Hippocampal formation (tissue), 2 donors: Measurements from ENCODE around the gene ATP13A1.

Source experiments
- DNase-seq, 2 donors: peaks; one replicate each; lab custom pipeline; 2025; lab: John Stamatoyannopoulos, UW

ATP13A1 gene

DNA sequence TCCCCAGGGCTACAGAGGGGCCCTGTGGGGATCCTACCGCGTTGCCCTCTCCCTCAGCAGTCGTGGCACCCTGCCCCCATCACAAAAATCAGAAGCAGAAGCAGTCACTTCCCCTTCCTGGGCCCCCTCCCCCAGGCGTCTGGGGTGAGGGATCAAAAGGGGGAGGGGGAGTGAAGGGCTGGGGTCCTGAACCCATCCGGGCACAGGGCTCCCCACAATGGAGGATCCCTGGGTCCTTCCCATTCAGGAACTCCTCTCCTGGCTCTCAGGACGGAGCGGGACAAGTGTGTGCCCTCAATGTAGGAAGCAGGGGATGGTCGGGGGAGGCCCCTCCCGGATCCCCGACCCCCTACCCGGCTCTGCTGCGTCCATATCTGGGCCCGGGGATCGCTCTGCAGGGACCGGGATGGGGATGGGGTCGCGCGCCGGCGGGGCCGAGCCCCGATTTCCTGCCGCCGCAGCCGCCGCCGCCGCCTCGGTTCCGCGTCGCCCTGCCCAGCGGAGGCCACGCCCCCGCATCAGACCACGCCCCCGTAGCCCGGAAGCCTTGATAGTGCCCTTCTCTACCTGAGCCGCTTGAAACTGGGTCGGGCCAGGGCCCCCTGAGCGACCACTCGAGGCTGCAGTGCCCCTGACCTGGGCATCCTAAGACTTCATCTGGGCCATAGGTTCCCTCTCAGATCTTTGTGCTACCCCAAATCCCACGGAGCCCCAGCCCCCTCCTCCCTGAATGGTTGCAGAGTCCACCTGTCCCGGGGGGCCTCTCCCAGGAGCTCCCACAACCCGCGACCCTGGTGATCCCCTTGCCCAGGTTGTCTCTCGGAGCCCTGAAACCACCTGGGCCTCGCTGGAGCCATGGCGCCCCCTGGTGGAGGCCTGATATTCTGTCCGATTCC lies 20.1 kb downstream of the ATP13A1 start, which contains the start of gene GMIP:
GMIP (minus strand) TSS at position 500 of the 896 bp plus-strand sequence; CDS start at position 372, 128 bp downstream.
- peak in 1 of 2 donors; percentile 60 for DNase-seq

DNA sequence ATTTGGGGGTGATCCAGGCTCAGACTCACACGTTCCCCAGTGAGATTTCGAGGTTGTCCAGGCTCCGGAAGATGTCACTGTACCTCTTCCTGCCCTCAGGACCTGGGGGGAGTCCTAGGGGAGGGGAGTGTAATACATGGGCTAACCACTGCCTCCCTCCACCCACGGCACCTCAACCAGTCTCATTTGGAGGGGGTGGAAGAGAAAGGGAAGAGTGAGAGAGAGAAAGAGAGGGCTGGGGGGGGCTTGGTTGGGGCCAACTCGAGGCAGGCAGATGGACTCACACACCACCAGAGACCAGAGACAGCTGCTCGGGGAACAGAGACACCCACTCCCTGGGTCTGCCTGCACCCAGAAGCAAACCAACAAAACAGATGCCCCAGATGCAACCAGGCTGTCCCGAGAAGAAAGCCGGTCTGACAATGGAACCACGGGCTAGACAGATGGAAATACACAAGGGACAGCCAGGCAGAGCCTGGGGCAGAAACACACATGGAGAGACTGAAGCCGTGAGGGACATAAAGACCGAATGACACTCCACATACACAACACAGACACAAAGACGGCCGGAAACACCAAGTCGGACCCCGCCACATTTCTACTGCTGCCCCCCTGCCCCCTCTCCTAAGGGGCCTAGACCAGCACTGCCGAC lies 20.8 kb downstream of the ATP13A1 start:
- no peak for DNase-seq

DNA sequence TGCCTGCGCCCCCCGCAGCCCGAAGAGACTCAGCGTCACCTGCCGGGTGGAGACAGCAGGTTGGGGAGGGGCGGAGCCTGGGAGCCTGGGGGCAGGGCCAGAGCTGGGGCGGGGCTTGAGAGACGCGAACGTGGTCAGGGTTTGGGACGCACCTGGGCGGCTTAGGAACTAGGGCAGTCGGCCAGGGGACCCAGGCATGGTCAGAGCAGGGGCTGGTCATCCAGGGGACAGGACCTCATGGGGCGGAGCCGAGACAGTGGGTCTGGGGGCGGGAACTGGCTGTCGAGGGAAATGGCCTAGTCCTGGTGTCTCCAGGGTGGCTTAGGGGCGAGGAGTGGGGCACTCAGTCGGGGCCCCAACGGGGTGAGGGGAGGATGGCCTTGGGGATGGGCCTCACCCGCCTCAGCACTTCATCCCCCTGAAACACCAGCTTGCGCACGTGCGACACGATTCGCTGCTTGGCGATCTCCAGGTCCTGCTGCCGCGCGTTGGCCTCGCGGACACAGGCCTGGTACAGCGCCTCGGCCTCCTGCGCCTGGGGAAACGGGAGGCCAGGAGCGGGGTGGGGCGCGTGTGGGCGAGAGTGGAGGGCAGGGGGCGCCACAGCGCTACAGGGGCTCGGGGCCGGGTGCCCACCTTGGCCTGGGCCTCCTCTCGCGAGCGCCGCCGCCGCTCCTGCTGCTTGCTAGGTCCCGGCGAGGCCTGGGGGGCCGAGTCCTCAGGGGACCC lies 25.8 kb downstream of the ATP13A1 start:
- no peak for DNase-seq

DNA sequence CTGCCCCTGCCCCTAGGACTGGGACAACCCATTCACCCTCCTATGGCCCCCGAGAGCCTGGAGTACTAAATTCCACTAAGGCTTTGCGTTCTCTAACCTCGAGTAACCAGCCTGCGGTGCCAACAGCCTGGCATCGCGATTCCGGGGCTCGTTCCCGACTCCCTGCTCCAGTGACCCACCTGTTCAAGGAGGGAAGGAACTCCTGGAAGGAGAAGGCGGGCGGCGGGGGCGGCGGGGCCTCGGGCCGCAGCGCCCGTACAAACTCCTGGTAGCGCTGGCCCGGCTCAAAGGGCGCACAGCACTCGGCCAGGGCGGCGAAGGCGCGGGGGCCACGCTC lies 26.3 kb downstream of the ATP13A1 start:
- DNase-seq, result no peak

DNA sequence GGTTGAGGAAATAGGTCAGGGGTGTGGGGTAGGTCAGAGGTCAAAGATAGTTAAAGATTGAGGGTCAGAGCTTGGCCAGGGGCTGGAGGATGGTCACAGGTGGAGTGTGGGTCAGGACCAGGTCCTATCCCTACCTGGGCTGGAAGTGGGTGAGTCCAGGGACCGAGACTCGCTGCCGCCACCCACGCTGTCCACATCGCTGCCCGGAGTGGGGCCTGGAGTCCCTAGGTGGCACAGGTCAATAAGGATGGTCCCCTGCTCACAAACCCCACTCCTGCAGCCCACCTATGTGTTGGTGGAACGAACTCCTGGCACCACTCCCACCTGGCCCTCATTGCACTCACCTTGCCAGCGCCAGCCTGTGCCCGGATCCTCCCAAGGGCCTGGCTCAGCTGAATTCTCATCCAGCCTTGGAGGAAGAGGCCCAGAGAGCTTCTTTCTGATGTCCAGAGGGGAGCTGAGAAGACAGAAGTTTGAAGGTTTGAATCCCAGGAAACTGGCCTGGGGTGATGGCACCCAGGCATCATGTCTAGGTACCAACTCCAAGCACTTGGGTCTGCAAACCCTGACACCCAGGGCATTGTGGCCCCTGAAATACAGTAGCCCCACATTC lies 26.8 kb downstream of the ATP13A1 start:
- no peak for DNase-seq

DNA sequence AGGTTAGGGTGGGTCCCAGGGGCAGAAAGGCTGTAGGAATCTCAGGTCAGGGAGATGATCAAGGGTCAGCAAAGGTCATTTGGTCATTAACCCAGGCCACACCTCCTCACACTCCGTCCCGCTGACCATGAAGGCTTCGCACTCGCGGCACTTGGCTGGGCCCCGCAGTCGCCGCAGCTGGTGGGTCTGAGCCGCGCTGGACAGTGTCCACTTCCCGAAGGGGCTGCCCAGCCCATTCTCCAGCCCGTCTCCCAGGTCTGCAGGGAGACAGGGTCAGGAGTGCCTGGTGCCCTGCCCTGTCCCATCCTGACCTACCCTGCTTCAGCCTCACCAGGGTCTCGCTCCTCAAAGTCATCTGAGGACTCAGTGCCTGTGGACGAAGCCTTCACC lies 28.2 kb downstream of the ATP13A1 start:
- no peak for DNase-seq

DNA sequence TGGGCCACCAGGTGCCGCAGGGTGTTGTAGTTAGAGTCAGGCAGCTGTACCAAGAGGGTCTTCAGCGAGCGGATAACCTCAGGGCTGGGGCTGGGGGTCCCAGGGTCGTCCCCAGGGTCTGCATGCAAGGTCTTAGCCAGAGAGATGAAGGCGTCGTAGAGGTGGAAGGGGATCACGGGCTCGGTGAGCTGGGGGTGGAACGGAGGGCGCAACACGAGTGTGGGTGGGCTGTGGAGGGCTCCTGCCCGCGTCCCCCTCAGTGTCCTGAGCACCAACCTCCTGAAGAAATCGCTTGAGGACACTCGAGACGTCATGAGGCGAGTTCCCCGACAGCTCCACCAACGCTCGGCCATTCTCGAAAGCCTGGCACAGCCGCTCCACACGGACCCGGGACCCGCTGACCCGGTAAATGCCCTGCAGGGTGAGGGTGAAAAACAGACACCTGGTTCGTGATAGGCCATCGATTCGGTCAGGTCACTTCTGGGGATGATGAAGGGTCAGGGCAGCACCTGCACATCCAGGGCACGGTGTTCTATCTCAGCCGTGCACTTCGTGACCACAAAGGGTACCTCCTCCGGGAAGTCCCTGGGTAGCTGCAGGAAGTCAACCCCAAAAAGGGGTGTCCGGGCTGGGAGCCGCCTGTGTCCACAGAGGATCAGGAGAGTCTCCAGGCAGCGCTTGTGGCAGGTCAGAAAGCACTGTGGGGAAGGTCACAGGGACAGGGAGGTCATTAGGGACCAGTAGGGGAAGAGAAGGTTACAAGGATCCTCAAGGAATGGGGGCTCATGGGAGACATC lies 28.8 kb downstream of the ATP13A1 start:
- no peak for DNase-seq

DNA sequence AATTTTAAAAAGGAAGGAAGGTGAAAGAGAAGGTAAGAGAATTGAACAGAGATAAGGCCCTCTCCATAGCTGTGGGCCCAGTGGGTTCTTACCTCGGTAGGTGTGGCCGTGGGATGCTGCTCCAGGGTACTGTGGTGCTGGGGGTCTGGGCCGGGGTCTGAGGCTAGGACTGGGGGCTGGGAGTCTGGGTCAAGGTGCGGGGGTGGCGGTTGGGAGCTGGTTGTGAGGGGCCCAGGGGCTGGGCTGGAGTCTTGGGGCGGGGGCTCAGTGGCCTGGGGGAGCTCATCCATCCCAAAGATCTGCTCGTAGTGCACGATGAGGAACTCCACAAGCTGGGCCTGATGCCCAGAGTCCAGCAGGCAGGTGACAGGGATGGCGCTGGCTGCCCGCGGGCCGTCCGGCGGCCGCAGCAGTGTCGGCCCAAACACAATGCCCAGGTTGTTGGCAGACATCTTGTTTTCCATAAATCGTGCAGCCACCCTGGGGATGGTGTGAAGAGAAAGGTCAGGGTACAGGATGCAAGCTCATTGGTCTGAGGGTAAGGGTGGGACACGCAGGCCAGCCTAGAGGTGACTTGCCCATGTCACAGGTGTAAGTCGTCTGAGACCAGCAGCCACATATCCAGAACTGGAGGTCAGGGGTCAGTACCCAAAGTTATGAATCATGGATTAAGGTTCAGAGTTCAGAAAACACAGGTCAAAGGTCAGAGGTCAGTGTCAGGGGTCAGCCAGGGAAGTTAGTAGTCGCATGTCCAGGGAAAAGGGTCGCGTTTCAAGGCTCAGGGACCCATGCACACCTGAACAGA lies 29.6 kb downstream of the ATP13A1 start:
- DNase-seq, result no peak

DNA sequence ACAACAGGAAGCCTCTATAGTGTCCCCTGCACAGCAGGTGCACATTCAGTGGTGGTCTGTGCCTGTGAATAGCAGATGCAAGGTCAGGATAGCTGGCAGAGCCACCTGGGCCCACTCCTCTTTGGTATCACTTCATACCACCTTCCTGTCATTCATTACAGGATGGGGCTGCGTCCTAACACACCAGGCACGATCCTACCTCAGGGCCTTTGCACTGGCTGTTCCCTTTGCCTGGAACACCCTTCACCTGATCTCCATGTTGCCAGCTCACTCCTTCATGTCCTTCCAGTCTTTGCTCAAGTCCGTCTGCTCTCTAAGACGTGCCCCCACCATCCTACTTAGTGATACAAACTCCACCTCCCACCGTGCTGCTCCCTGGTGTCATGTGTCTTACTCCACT lies 30.8 kb downstream of the ATP13A1 start:
- DNase-seq, result no peak

DNA sequence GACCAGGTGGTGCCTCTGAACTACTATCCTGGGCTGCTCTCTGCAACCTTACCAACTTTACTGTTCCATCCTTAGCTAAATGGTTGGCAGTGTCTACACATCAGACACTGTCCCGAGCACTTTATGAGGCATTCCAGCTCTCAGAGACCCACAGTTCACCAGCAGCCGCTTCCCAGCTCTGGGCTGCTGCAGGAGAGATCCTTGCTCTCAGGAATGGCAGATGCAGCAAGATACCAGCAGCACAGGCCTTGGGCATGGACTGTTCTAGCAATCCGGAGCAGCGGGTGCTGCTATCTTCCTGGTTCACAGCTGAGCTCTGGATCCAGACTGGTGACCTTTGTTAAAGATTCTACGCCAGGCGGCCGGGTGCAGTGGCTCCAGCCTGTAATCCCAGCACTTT lies 32.1 kb downstream of the ATP13A1 start:
- DNase-seq, result no peak

DNA sequence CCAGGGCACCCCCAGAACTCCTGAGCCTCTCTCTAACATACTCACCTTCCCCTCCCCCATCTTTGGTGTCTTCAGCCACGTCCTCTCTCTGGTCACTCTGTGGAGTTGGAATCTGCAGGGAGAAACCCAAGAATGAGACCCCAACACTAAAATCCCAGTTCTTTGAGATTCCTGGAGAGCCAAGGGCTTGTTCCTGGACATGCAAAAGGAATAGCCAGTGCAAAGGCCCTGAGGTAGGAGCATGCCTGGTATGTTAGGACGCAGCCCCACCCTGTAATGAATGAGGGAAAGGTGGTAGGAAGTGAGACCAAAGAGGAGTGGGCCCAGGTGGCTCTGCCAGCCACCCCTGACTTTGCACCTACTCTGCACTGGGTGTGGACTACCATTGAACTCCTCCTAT lies 33.0 kb downstream of the ATP13A1 start:
- DNase-seq, result no peak

DNA sequence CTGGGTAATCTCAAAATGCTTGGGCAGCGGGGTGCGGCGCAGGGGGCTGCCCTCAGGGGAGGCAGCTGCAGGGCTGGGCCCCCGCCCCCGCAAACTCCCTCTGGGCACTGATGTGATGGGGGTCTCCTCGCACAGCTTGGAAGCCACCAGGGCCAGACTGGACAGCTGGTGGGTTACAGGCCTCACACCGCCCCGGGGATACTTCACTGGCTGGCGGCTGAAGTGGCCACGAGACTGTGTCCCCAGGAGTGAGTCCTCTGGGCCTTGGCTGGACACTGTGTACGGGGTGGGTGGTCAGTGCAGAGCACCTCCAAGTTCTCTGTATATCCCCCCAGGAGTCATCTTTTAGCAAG lies 33.4 kb downstream of the ATP13A1 start:
- DNase-seq, result no peak

DNA sequence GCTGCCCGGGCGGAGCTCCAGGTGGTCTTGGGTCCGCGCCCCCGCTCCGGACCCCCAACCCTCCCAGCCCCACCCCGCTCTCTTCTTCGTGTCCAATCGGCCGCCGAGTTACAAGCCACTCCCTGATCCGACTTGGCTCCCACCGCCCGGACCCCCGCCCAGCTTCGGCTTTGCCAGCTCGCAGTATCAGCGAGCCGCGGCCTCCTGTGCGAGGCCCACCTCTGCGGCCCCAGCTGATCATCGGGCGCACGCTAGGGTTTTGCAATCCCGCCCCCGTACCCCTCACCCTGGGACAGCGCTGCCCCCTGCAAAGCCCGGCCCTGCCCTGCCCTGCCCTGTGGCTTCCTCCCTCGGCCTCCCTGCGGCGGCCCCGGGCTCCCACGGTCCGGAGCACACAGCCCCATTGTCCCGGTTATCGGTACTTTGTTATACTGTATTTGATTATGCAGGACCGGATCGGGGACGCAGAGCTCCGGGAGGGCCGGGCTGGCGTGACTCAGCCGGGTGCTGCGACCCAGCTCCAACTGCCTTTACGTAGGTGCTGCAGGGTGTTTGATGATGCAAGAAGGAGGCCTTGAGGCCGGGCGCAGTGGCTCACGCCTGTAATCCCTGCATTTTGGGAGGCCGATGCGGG lies 34.9 kb downstream of the ATP13A1 start:
- DNase-seq, result no peak

DNA sequence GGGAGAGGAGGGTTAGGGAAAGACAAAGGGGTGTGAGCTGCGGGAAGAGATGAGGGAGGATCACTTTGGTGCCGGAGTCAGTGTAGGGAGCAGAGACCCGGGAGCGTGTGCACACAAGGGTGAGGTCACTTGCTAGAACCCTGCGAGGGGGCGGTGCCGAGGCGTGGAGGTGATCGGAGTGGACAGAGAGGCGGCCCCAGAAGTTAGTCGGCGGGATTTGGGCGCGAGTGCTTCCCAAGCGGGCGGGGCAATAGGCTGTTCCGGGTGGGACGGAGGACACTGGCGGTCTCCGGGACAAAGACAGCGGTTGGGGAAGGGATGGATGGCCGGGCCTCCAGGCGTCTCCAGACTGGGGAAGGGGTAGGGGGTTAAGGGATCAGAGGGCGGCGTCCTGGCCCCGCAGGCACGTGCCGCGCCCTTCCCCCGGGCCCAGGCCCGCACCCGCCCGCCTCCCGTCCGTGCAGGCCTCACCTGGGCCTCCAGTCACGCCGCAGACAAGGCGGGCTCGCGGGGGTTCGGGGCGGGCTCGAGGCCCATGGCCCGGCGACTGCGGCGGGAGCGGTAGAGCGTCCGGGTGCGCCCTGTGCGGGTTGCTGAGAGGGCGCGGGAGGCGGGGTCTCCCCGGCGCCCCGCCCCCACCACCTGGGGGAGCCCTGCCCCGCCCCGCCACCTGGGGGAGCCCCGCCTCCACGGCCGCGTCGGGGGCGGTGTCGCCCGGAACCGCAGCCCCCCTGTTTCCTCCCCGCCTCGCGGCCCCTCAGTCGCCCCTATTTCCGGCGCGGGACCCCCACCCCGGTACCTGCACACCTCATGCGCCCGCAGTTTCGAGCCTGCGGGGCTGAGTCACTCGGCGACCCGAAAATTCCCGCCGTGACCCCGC lies 35.6 kb downstream of the ATP13A1 start, which contains the start of gene LPAR2:
LPAR2 (minus strand) TSS at position 600 of the 880 bp plus-strand sequence. CDS start 945 bp downstream, outside the sequence.
- DNase-seq, result no peak

DNA sequence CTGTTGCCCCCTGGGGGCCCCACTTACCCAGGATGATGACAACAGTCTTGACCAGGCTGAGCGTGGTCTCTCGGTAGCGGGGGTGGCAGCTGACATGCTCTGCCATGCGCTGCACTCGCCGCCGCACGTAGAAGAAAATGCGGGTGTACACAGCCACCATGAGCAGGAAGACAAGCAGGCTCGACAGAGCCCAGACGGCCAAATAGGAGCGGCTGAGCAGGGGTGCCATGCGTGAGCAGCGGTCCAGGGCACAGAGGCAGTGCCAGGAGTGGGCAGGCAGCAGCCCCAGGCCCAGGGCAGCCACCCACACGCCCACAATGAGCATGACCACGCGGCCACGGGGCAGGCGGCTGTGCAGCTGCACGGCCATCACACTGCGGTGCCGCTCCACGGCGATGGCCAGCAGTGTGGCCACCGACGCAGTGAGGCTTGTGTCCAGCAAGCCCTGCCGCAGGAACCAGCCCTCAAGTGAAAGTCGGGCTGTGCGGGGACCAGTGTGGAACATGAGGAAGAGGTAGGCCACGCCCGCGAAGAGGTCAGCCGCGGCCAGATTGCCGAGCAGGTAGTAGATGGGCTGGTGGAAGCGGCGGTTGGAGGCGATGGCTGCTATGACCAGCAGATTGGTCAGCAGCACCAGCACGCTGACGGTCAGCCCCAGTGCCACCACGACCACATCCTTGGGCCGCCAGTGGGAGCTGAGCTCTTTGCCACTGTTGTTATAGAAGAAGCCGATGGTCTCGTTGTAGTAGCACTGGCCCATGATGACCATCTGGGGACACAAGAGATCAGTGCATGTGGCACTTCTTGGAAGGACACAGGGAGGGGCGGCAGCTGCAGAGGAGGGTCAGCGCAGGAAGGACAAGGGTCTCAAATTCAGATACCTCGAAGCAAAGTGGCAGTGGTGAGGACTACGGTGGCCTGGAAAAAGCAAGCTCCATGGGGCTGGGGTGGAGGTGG lies 36.7 kb downstream of the ATP13A1 start:
- no peak for DNase-seq

DNA sequence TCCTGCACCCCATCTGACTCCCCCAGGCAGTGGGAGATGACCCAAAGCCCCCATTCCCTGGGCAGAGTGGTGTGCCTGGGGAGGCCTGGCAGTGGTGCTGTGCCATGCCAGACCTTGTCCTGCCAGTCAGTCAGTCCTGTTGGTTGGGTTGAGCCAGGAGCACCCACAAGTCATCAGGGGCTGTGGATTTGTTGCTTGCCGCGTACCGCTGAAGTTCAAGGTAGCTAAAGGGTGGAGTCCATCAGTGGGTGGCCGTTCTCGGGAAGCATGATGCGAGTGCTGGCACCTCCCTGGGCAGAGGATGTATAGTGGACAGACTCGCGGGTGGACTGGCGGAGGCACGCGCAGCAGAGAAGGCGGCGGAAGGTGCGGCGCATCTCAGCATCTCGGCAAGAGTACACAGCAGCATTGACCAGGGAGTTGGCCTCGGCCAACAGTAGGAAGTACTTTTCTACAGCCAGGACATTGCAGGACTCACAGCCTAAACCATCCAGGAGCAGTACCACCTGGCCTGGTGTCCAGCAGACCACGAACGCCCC lies 39.4 kb downstream of the ATP13A1 start:
- DNase-seq, result no peak

DNA sequence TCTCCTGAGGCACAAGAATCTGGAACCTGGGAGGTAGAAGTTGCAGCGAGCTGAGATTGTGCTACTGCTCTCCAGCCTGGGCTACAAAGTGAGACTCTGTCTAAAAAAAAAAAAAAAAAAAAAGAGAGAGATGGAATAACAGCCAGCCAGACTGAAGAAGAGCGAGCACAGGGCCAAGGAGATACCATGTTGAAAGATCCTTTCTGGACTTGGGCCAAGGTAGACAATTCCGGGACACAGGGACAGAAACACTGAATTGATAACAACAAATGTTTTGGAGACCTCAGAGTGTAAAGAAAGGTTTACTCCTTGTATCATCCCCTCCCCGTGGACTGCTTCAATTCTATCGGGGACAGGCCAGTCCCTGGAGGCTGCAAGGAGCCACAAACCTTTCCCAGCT lies 40.1 kb downstream of the ATP13A1 start:
- no peak for DNase-seq

DNA sequence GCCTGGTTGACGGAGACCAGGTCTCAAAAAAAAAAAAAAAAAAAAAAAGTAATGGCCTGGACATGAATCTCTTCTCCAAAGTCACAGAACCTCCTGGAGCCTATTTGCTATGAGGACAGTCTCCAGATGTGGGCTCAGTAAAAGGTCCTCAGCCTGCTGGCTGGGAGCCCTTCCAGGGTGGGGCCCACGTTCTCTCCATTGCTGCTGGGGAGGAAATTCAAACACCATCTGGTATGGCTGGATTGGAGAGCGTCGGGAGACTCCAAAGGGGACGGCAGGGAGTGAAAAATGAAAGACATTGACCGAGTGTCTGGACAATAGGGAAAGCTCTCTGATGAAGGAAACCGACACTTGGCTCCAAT lies 43.6 kb downstream of the ATP13A1 start:
- DNase-seq, result no peak
